KMS-11 (cell line): ENCODE data around the gene CYP27A1.

Source experiments
- H2AFZ ChIP-seq: fragments of 200-600 bp; sonication (generic); 2 replicates; pipeline ENCODE4 v1.6.1; 2016; ENCODE audit warnings: antibody characterized with exemption, mixed run types, low read depth
- H3K27ac ChIP-seq: fragments of 200-600 bp; sonication (generic); 2 replicates; pipeline ENCODE4 v1.6.1; 2016; ENCODE audit warnings: mild to moderate bottlenecking, mixed run types
- H3K27me3 ChIP-seq: fragments of 200-600 bp; sonication (generic); 2 replicates; pipeline ENCODE4 v1.6.1; 2017; ENCODE audit warnings: mild to moderate bottlenecking, low read depth, mixed run types, moderate library complexity; ENCODE audit not compliant: insufficient read depth
- H3K36me3 ChIP-seq: fragments of 200-600 bp; sonication (generic); 2 replicates; pipeline ENCODE4 v1.6.1; 2017; ENCODE audit warnings: mild to moderate bottlenecking, mixed run types; ENCODE audit not compliant: insufficient read depth
- H3K4me1 ChIP-seq: fragments of 200-600 bp; sonication (generic); 2 replicates; pipeline ENCODE4 v1.6.1; 2016; ENCODE audit warnings: mild to moderate bottlenecking, low read depth, mixed run types; ENCODE audit not compliant: poor library complexity, severe bottlenecking
- H3K4me2 ChIP-seq: fragments of 200-600 bp; sonication (generic); 2 replicates; pipeline ENCODE4 v1.7.0; 2016; ENCODE audit warnings: mild to moderate bottlenecking, mixed run types
- H3K4me3 ChIP-seq: fragments of 200-600 bp; sonication (generic); IDR thresholded peaks from 2 replicates; pipeline ENCODE4 v1.6.1; 2017; ENCODE audit warnings: low read depth, low read length, mixed read lengths; ENCODE audit not compliant: insufficient read depth
- H3K79me2 ChIP-seq: fragments of 200-600 bp; sonication (generic); 2 replicates; pipeline ENCODE4 v1.6.1; 2016; ENCODE audit warnings: low read depth, mixed run types; ENCODE audit not compliant: insufficient read depth
- H3K9ac ChIP-seq: fragments of 200-600 bp; sonication (generic); 2 replicates; pipeline ENCODE4 v1.6.1; 2016; ENCODE audit warnings: mild to moderate bottlenecking, mixed run types
- H4K20me1 ChIP-seq: fragments of 200-600 bp; sonication (generic); 2 replicates; pipeline ENCODE4 v1.6.1; 2016; ENCODE audit warnings: mild to moderate bottlenecking, mixed run types; ENCODE audit not compliant: insufficient read depth
- CTCF ChIP-seq: fragments of 200-600 bp; sonication (generic); conservative IDR thresholded peaks from 2 replicates; pipeline ENCODE4 v1.6.1; 2017; ENCODE audit warnings: low read depth, mild to moderate bottlenecking, antibody characterized with exemption, low read length, moderate library complexity, mixed read lengths

Gene CYP27A1

GRCh38 chr2:218802386-218802994, 20.5 kb downstream of the CYP27A1 start:
- no peaks in the 10 kb centered on the region for H4K20me1 ChIP-seq
- peaks cover 29% of the 10 kb centered on the region for H3K4me1 ChIP-seq
- no peak for TF ChIP-seq CTCF
- H3K9ac ChIP-seq = no peak overlapping the region
- H3K27ac ChIP-seq = no peak overlapping the region
- no peak overlapping the region for H3K4me3 ChIP-seq
- H3K4me2 ChIP-seq = no peak overlapping the region
- no peaks in the 10 kb centered on the region for H3K79me2 ChIP-seq
- H3K27me3 ChIP-seq = no peaks in the 10 kb centered on the region
- H2AFZ ChIP-seq = no peak overlapping the region
- H3K36me3 ChIP-seq = no peaks in the 10 kb centered on the region

GRCh38 chr2:218804817-218805216, 22.9 kb downstream of the CYP27A1 start:
- TF ChIP-seq CTCF = no peak
- no peaks in the 10 kb centered on the region for H4K20me1 ChIP-seq
- H3K9ac ChIP-seq = no peak overlapping the region
- no peaks in the 10 kb centered on the region for H3K79me2 ChIP-seq
- H3K4me3 ChIP-seq = no peak overlapping the region
- no peaks in the 10 kb centered on the region for H3K36me3 ChIP-seq
- no peak overlapping the region for H3K27ac ChIP-seq
- no peak overlapping the region for H2AFZ ChIP-seq
- no peak overlapping the region for H3K4me2 ChIP-seq
- peaks cover 29% of the 10 kb centered on the region for H3K4me1 ChIP-seq
- no peaks in the 10 kb centered on the region for H3K27me3 ChIP-seq

GRCh38 chr2:218805627-218806026, 23.7 kb downstream of the CYP27A1 start:
- no peaks in the 10 kb centered on the region for H4K20me1 ChIP-seq
- H3K4me2 ChIP-seq = peak overlapping the region; percentile 30; the same call in 1 of the 2 replicates
- no peaks in the 10 kb centered on the region for H3K79me2 ChIP-seq
- peak overlapping the region; percentile 3; the same call in 1 of the 2 replicates for H3K27ac ChIP-seq
- peaks cover 29% of the 10 kb centered on the region for H3K4me1 ChIP-seq
- H3K36me3 ChIP-seq = no peaks in the 10 kb centered on the region
- H2AFZ ChIP-seq = peak overlapping the region; percentile 67
- TF ChIP-seq CTCF = no peak
- H3K4me3 ChIP-seq = no peak overlapping the region
- no peaks in the 10 kb centered on the region for H3K27me3 ChIP-seq
- no peak overlapping the region for H3K9ac ChIP-seq

GRCh38 chr2:218806346-218806978, 24.5 kb downstream of the CYP27A1 start:
- H3K27ac ChIP-seq = no peak overlapping the region; the same call in 1 of the 2 replicates
- peaks cover 29% of the 10 kb centered on the region for H3K4me1 ChIP-seq
- no peak overlapping the region for H3K9ac ChIP-seq
- no peaks in the 10 kb centered on the region for H3K79me2 ChIP-seq
- no peaks in the 10 kb centered on the region for H3K36me3 ChIP-seq
- TF ChIP-seq CTCF = no peak
- H3K4me2 ChIP-seq = peak overlapping the region; percentile 30; the same call in 1 of the 2 replicates
- H3K4me3 ChIP-seq = no peak overlapping the region
- H2AFZ ChIP-seq = peak overlapping the region; percentile 67; the same call in 1 of the 2 replicates
- no peaks in the 10 kb centered on the region for H4K20me1 ChIP-seq
- no peaks in the 10 kb centered on the region for H3K27me3 ChIP-seq
